ENCODE results near the gene ARHGEF28. TPM values are rescaled to one million over a fixed set of nuclear protein-coding genes. Genes with fewer than 3 reads are reported as not detected.

ARHGEF28 gene
- total RNA-seq, 1 experiment from 2014 or later: 0.57 TPM

- H2AK5ac ChIP-seq (ENCODE audit: insufficient read length, low read length): no peak overlapping the region
- no peak overlapping the region for H3K27ac ChIP-seq (ENCODE audit: insufficient read length, low read depth, low read length)
- H2BK5ac ChIP-seq (ENCODE audit: insufficient read length, low read length): no peak overlapping the region
- no peak overlapping the region for H4K91ac ChIP-seq (ENCODE audit: insufficient read length, low read depth, low read length)
- no peak overlapping the region for H2BK120ac ChIP-seq (ENCODE audit: low read depth, low read length, poor library complexity, severe bottlenecking)
- no peaks in the 10 kb centered on the region for H3K27me3 ChIP-seq (ENCODE audit: insufficient read depth, low read length)
- no peak overlapping the region for H4K5ac ChIP-seq (ENCODE audit: insufficient read length, low read depth, low read length)
- DNase-seq: no peak
- H3K23me2 ChIP-seq (ENCODE audit: insufficient read length, low read depth, low read length, poor library complexity, severe bottlenecking): no peaks in the 10 kb centered on the region
- H3K18ac ChIP-seq (ENCODE audit: insufficient read length, low read depth, low read length): no peak overlapping the region
- H3K79me2 ChIP-seq (ENCODE audit: insufficient read depth, low read length): no peaks in the 10 kb centered on the region
- no peak overlapping the region for H3K23ac ChIP-seq (ENCODE audit: insufficient read length, low read depth, low read length)
- H2BK20ac ChIP-seq (ENCODE audit: low read depth, low read length, poor library complexity, severe bottlenecking): no peak overlapping the region
- no peak overlapping the region for H3K14ac ChIP-seq (ENCODE audit: insufficient read depth, low read length)
- H3K4me1 ChIP-seq (ENCODE audit: insufficient read depth, low read length): no peaks in the 10 kb centered on the region
- no peaks in the 10 kb centered on the region; a peak in 2 of 5 replicates for H3K9me3 Mint-ChIP-seq
- H3K4me2 ChIP-seq (ENCODE audit: insufficient read depth, insufficient read length, low read length): no peak overlapping the region
- no peak overlapping the region for H3K4me3 Mint-ChIP-seq
- H3K56ac ChIP-seq (ENCODE audit: insufficient read length, low read depth, low read length): no peak overlapping the region
- H3K36me3 Mint-ChIP-seq (ENCODE audit: insufficient read depth in 1 of 3, low read depth in 3 of 3): no peaks in the 10 kb centered on the region
- TF ChIP-seq CTCF (conservative IDR thresholded peaks at IDR 0.05): no peak
- no peak overlapping the region for H2BK15ac ChIP-seq (ENCODE audit: low read depth, low read length)
- no peaks in the 10 kb centered on the region for H3K27me3 Mint-ChIP-seq (ENCODE audit: low read depth)
- H3K9me3 ChIP-seq (ENCODE audit: control insufficient read depth, low read depth, low read length): no peaks in the 10 kb centered on the region
- H2AFZ ChIP-seq (ENCODE audit: low read length): no peak overlapping the region
- H4K20me1 ChIP-seq (ENCODE audit: control insufficient read depth, insufficient read depth, insufficient read length): no peaks in the 10 kb centered on the region
- H3K27ac Mint-ChIP-seq: no peak overlapping the region
- H2BK12ac ChIP-seq (ENCODE audit: insufficient read length, low read depth, low read length): no peak overlapping the region
- no peak overlapping the region for H3T11ph ChIP-seq (ENCODE audit: low read length)
- H3K4ac ChIP-seq (ENCODE audit: low read depth, low read length): no peak overlapping the region
- no peak overlapping the region for H3K9ac ChIP-seq (ENCODE audit: extremely low read depth, insufficient read length, low read length)
- H3K79me1 ChIP-seq (ENCODE audit: insufficient read depth, low read depth, low read length, poor library complexity, severe bottlenecking): no peaks in the 10 kb centered on the region
- no peak overlapping the region for H4K8ac ChIP-seq (replicated peaks; ENCODE audit: insufficient read length, low read depth, low read length)
- H3K4me1 Mint-ChIP-seq: no peaks in the 10 kb centered on the region
Observed at GRCh38 chr5:73836607-73837006, 210.6 kb downstream of the ARHGEF28 start.
